AG20443 (cell line): Measurements from ENCODE around the gene PPAN.

Experiments used
- DNase-seq: peaks from one replicate; pipeline ENCODE4 v3.0.0; 2012; ENCODE audit warnings: low spot score, mixed read lengths

Gene PPAN

DNA sequence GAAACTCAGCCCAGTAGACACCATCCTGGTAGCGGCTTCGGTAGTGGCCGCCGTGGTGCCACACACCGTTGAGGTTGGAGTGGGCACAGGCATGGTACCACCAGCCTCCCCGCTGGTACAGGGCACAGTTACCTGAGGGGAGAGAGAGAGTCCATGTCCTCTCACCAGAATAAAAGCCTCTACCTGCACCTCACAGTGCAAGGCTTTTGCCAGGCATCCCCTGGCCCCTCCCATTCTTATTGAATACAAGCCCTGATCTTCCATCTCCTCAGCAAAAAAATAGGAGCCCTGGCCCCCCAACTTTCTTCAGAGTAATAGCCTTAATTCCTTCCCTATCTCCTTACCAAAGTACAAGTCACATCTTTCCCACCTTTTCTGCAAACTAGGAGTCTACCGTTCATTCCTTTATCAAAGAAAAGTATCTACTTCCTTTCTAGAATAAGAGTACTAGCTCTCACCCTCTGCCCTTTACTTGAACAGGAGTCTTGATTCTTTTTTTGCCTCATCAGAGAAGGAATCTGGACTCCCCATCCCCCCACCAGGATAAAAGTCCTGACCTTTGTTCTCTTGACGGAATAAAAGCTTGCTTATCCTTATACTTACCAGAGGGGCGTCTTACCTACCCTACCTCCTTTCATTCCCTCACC lies 13.4 kb upstream of the PPAN start:
- no peak for DNase-seq

DNA sequence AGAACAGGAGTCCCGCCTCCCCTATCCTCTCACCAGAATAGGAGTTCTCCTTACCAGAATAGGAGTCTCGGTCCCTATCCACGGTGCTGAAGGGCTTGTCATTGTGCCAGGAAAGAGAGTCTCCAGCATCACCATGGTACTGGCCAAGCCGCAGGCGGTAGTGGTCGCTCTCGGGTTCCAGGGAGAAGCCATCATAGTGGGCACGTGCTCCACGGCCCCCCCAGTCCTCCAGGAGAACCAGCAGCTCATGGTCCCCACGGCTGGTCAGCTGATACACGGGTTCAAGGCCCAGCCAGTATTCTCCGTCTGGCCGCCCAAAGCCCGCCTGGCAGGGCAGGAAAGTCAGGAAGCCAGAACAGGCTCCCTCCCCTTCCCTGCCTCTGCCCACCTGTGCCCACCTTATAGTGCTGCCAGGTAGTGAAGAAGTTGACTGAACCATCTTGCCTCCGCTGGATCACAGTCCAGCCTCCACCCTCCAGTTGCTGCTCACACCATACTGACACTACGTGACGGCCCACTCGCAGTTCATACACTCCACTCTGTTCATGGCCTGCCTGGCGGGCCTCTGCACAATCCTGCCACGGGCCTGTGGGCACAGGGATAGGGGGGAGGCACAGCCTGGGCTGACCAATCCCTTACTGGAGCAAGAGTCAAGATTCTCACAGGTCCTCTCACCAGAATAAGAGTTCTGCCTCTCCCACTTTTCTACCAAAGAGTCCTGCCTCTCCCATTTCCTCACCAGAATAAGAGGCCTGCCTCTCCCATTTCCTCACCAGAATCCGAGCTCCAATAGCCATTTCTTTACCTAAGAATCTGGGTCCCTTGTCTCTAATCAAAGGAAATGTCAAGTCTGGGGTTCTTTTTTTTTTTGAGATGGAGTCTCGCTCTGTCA lies 12.6 kb upstream of the PPAN start:
- DNase-seq = no peak

DNA sequence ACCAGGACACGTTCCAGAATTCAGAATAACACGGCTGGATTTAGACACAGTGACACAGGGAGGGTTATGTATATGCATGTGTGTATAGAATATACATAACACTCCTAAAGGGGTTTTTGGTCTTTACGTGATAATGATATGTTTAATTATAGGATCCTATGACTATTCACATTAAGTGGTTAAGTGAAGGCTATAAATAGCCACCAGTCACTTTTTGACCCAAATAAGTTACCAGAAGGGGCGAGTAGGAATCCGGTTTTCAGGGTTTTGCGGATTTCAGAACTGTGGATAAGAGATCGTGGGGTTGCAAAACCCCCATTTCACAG lies 10.6 kb upstream of the PPAN start:
- DNase-seq = no peak

DNA sequence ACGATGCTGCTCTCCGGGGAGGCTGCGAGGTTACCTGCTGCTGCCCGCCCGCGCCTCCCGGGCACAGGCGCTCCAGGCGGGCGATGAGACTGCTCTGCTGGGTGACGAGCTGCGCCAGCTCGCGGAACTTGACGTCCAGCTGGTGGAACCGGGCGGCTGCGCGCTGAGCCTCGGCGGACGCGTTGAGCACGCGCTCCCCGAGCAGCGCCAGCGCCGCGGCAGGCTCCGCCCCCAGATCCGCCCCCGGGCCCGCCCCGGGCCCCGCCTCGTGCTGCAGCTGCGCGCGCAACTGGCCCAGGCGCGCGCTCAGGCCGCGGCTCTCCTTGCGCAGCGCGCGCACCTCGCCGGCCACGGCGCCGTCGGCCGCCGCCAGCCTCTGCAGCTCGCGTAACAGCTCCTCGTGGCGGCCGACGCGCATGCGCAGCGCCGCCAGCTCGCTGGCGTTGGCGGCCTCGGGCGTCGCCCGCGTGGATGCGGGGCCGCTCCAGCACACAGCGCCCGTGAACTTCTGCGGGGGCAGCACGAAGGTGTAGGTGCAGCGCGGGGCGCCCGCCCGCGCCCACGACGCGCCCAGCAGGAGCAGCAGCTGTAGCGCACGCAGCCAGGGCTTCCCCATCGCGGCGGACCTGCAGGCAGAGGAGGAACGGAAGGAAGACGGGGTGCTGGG lies 10.1 kb upstream of the PPAN start:
- peak; percentile 100 for DNase-seq

DNA sequence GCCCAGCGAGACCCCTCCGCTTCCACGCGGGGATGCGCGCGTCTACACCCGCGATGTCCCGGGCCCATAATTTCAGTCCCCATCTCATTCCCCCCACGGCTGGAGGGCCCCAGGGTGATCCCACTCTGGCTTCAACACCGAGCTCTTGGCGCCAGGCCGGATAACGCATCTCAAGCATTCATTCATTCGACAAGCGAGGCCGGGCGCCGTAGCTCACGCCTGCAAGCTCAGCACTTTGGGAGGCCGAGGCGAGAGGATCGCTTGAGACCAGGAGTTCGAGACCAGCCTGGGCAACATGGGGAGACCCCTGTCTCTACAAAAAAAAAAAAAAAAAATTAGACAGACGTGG lies 9.6 kb upstream of the PPAN start:
- DNase-seq = no peak

DNA sequence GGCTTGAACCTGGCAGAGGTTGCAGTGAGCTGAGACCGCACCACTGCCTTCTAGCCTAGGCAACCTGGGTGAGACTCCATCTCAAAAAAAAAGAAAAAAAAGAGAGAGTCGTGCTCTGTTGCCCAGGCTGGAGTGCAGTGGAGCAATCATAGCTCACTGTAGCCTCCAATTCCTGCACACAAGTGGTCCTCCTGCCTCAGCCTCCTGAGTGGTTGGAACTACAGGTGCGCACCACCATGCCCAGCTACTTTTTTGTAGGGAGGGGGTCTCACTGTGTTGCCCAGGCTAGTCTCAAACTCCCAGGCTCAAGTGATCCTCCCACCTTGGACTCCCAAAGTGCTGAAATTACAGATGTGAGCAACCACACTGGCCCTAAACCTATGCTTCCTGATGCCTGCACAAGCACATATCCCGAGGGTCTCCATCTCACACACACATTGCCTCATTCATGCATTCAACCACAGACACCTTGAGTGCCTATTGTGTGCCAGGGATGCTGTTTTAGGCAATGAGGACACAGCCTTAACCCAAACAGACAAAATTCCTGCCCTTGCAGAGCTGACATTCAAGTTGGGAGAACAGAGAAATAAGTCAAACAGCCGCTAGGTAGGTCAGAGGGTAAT lies 5.9 kb upstream of the PPAN start:
- no peak for DNase-seq

DNA sequence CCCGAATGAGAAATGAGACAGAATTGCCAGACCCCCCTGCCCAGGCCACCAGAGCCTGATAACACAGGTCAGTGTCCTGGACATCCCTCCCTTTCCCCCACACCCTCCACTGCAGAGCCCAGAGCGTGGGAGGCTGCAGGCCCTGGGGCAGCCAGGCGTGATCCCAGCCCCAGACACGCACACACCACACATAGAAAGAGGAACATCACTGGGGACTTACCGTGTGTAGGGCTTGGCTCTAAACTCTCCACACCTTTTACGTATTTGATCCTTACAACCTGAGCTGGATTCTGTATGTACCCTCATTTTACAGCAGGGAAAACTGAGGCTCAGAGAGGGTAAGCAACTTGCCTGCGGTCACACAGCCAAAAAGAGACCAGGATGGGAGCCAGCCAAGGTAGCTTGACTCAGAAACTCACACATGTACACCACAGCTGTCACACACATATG lies 3.4 kb upstream of the PPAN start:
- no peak for DNase-seq

DNA sequence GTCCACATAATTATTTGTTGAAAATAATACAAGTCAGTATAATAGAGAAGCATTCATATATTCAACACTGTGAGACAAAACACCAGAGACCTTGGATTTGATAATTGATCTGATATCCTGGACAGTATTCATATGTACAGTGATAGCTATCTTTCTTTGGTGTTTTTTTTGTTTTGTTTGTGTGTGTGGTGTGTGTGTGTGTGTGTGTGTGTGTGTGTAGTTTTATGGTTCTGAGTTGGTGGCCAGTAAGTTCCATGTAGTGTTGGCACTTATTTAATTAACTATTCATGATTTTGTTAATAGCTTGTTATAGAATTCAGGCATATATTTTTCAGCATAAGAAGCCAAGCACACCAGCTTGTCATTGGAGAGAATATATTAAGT lies 2.0 kb upstream of the PPAN start:
- DNase-seq = no peak

DNA sequence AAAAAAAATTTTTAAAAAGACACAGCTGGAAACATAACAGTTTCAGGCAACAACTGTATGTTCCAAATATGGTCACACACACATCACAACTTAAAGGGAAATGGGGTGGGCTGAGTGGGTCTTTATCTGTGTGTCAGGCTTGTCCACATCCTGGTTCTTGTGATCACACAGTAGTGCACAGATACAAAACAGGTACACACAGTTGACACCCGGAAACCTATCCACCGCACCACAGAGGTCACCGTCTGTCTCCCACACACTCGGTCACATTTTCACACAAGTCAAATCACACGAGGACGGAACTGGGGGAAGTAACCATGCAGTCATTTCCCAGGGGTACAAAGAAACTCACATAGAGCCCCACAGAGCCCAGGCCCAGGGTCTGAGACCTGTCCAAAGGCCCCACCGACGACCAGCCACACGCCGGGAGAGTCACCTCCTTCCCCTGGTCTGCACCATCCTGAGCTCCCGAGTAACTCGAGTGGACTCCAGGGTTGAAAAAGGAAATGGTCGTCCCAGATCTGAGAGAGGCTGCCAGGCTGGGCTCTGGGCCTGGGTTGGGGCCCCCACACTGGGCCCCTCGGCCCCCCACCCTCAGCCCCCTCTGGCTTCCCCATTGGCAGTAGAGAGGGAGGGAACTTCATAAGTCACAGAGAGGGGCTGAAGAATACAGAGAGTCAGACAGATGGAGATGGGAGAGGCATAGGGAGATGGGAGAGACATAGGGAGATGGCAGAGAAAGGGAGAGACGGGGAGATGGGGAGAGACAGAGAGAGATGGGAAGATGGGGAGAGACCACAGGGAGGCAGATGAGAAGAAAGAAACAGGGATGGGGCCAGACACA lies 1.3 kb upstream of the PPAN start:
- DNase-seq = no peak

DNA sequence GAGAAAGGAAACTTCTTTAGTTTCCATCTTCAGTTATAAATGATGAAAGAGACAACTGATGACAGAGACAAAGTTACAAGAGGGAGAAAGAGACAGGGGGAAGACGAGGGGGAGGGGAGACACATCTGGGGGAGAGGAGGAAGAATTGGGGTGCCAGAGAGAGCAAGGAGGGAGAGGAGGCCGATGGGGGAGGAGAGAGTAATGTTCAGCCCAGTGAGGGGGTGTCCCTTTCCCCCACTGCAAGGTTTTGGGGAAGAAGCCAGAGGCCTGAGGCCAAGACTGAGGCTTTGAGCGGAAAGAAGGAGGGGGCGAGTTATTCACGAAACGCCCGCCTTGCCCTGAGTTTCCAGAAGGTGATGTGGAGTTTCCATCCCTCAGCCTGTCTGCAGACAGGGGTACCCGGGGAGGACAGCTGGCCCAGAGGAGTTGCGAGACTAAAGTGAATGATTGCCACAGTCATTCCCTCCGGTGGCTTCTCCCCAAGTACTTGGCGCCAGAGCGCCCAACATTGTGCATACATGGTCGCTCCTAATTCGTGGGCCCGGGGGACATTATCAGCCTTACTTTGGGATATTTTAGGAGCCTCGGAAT lies 558 bp upstream of the PPAN start:
- DNase-seq = no peak

DNA sequence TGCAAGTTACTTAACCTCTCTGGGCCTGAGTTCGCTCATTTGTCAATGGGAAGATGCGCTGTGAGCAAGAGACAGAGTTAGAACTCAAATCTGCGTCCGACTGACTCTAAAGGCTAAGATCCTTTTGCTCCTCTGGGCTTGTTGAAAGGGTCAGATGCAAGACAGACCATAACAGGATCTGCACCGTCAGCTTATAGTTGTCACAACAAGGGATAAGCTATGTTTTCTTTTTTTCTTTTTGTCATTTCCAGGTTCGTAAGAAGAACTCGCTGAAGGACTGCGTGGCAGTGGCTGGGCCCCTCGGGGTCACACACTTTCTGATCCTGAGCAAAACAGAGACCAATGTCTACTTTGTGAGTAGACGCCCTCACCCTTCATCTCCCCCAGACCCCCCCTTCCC lies 1.1 kb downstream of the PPAN start:
- no peak for DNase-seq

DNA sequence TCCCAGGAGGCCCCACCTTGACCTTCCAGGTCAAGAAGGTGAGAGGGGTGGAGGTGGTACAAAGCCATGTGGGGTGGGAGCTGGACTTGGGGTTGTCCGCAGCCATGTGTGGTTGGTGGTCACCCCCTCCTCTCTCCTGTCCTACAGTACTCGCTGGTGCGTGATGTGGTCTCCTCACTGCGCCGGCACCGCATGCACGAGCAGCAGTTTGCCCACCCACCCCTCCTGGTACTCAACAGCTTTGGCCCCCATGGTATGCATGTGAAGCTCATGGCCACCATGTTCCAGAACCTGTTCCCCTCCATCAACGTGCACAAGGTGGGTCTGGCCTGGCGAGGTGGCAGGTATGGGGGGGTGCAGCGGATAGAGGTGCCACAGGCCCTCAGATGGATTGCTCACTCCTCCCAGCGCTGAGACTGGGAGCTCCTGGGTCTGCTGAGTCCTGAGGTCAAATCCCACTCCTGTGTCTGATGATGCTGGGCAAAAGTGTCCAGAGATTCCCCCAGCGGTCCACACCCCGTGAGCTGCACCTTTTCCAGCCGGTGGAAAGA lies 1.7 kb downstream of the PPAN start:
- no peak for DNase-seq

DNA sequence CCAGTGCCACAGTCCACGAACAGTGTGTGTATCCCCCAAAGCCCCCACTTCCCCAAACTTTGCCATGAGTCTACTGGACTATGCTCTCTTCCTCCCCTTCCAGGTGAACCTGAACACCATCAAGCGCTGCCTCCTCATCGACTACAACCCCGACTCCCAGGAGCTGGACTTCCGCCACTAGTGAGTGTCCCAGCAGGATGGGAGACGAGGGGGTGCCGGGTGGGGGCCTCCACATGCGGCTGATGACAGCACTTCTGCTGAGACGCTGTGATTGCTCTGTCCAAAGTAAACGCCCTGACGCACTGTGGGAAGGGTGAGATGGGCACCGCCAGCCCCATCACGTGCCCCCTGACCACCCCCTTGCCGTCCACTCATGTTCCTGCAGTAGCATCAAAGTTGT lies 3.4 kb downstream of the PPAN start:
- DNase-seq = no peak

DNA sequence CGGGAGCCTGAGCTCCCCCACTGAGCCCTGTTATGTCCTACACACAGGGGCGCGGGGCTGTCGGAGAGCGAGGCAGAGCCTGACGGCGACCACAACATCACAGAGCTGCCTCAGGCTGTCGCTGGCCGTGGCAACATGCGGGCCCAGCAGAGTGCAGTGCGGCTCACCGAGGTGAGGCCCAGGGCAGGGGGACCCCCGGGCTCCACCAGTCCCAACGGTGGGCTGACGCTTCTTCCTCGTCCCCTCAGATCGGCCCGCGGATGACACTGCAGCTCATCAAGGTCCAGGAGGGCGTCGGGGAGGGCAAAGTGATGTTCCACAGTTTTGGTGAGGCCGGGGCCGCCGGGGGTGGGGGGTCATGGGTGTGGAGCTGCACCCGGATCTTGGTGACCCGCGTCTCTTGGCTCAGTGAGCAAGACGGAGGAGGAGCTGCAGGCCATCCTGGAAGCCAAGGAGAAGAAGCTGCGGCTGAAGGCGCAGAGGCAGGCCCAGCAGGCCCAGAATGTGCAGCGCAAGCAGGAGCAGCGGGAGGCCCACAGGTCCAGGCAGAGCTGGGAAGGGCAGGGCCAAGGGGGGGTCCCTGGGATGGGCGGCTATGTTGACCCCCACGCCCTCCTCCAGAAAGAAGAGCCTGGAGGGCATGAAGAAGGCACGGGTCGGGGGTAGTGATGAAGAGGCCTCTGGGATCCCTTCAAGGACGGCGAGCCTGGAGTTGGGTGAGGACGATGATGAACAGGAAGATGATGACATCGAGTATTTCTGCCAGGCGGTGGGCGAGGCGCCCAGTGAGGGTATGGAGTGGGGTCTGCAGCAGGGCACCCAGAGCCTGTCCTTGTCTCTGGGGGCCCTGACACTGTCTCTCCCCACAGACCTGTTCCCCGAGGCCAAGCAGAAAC lies 4.2 kb downstream of the PPAN start:
- DNase-seq = no peak

DNA sequence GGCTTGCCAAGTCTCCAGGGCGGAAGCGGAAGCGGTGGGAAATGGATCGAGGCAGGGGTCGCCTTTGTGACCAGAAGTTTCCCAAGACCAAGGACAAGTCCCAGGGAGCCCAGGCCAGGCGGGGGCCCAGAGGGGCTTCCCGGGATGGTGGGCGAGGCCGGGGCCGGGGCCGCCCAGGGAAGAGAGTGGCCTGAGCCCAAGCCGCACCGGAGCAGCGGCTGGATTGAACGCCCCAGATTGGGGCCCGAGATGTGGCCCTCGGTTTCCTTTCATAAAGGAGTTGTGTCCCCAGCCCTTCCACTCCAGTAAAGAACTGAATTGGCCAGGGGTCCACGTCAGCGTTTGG lies 4.8 kb downstream of the PPAN start:
- DNase-seq = no peak

DNA sequence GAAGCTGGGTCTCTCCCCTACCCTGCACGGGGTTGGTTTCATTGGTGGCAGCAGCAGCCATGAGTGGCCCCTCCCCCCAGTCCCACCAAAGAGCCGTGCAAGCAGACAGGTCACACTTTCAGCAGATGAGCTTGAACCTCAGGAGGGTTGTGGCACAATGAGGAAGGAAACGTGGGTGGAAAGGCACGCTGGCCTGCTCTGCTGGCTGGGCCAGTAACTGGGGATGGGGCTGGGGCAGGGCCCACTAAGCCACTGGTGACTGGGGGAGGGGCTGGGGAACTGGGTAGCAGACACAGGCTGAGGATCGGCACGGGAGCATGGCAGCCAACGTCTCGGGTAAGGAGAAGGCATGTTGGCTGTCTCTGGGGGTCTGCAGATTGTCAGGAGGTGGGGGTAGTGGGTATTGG lies 5.2 kb downstream of the PPAN start, which contains the start of gene P2RY11:
P2RY11 (plus strand) TSS at position 289 of the 407 bp plus-strand sequence; CDS start at position 318, 29 bp downstream.
- DNase-seq = no peak

DNA sequence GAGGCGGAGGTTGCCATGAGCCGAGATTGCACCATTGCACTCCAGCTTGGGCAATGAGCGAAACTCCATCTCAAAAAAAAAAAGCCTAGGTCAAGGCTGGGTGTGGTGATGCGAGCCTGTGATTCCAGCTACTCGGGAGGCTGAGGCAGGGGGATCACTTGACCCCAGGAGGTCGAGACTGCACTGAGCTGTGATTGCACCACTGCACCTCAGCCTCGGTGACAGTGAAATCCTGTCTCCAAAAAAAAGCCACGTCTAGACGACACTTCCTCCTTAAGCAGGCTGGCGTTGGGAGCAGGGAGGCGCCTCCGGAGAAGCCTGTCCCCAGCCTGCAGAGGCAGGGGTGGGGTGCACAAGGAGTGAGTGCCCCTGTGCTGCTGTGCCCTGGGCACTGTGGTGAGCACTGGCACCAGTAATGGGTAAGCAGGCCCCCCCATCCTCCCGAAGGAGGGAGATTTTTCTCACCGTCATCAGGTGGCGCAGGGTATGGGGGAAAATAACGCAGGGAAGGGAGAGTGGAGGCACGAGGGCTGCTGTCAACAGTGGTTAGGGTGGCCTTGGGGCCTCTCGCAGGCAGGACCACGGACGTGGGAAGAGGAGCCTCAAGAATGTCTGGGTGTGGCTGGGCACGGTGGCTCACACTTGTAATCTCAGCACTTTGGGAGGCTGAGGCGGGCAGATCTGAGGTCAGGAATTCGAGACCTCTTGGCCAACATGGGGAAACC lies 6.0 kb downstream of the PPAN start:
- no peak for DNase-seq

DNA sequence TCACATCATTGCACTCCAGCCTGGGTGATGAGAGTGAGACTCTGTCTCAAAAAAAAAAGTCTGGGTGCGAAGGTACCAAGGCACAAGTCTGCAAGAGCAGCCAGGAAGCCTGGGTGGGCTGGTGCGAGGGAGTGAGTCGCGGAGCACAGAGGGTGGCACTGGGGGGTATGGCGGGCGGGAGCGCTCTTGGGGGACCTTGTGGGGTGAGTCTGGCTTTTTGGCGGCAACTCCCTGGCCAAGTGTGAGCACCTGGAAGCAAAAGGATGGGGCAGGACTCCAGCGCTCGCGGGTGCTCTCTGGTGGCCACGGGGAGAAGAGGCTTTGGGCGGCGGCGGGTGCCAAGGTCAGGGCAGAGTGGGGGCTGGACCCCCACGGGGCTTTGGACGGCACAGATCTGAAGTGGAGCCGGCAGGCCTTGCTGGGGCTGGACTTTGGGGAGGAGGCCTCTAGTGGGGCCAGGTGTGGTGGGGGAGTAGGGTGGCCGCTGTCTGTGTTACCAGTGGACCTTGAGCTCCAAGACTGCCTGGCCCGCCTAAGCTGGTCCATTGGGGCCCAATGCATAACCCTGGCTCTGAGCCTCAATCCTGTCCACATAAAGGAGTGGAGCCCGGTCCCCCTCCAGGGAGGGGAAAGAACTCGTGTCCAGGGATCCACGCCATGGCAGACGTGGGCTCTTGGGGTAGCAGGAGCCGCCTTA lies 6.9 kb downstream of the PPAN start:
- DNase-seq = peak; percentile 49

DNA sequence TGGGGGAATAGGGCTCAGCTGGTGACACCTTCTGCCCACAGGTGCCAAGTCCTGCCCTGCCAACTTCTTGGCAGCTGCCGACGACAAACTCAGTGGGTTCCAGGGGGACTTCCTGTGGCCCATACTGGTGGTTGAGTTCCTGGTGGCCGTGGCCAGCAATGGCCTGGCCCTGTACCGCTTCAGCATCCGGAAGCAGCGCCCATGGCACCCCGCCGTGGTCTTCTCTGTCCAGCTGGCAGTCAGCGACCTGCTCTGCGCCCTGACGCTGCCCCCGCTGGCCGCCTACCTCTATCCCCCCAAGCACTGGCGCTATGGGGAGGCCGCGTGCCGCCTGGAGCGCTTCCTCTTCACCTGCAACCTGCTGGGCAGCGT lies 7.4 kb downstream of the PPAN start:
- no peak for DNase-seq
